Measurements from ENCODE around the gene HLA-E.

DNA sequence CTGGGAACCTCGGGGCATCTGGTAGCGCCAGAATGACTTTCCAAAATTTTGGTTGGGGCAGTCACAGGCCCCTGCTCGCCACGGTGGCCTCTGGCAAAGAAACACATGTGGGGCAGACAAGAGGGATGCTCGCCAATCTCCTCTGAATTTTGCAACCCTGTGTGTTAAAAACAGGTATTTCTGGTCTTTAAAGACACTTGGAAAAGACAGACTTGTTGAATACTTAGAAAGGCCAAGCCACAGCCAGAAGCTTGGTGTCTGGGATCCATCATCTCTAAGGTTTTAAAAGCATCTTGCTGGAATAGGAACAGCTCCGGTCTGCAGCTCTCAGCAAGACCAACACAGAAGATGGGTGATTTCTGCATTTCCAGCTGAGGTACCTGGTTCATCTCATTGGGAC is 31.2 kb downstream of the HLA-E start:
- TF ChIP-seq CTCF (IDR thresholded peaks at IDR 0.05; ENCODE audit: extremely low read depth in 1 of 2, insufficient read depth in 1 of 2, low read depth in 1 of 2, low read length in 2 of 2) = no peak
- no peak for TF ChIP-seq EZH2 (IDR thresholded peaks at IDR 0.05; ENCODE audit: borderline replicate concordance, low read depth, low read length, severe bottlenecking)
- TF ChIP-seq, protein P1, sequence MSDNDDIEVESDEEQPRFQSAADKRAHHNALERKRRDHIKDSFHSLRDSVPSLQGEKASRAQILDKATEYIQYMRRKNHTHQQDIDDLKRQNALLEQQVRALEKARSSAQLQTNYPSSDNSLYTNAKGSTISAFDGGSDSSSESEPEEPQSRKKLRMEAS (IDR thresholded peaks at IDR 0.05; ENCODE audit: insufficient read depth, insufficient read length) = no peak
